Ectodermal cell (in vitro differentiated cells): Measurements from ENCODE around the gene KLHDC3.
A peak's percentile ranks its signal among the peaks of the same experiment; 100 is the strongest.

Source experiments
- H3K27ac ChIP-seq: 2 replicates; pipeline ENCODE4 v1.7.0; 2013; ENCODE audit warnings: mild to moderate bottlenecking, low read depth, low read length; ENCODE audit not compliant: insufficient read depth, poor library complexity, severe bottlenecking
- H3K27me3 ChIP-seq: 2 replicates; pipeline ENCODE4 v1.7.0; 2013; ENCODE audit warnings: mild to moderate bottlenecking, low read length; ENCODE audit not compliant: insufficient read depth, control insufficient read depth, poor library complexity, severe bottlenecking
- H3K36me3 ChIP-seq: one replicate; pipeline ENCODE4 v1.7.0; 2013; ENCODE audit warnings: low read length; ENCODE audit not compliant: control insufficient read depth, insufficient read depth
- H3K4me1 ChIP-seq: one replicate; pipeline ENCODE4 v1.7.0; 2013; ENCODE audit warnings: low read length; ENCODE audit not compliant: control insufficient read depth, insufficient read depth
- H3K4me3 ChIP-seq: 2 replicates; pipeline ENCODE4 v1.7.0; 2013; ENCODE audit warnings: low read depth, low read length, control low read depth; ENCODE audit not compliant: insufficient read depth
- H3K9me3 ChIP-seq: 2 replicates; pipeline ENCODE4 v1.7.0; 2013; ENCODE audit warnings: mild to moderate bottlenecking, low read length, moderate library complexity; ENCODE audit not compliant: control insufficient read depth
- WGBS, 2 experiments: methylation state at CpG; one replicate each; pipeline ENCODE4 v1.1.7; 2013; ENCODE audit warnings: missing lambda C conversion rate in 2 of 2; 5-methylcytosine and 5-hydroxymethylcytosine counted together

Gene KLHDC3

GRCh38 chr6:43012364-43012763 lies 1.7 kb upstream of the KLHDC3 start:
- Histone ChIP-seq H3K4me3 (peak overlapping the region; percentile 85), H3K36me3 (peaks cover 19% of the 10 kb centered on the region), H3K27ac (no peak overlapping the region), H3K4me1 (peaks cover 14% of the 10 kb centered on the region), H3K27me3 (no peaks in the 10 kb centered on the region), H3K9me3 (no peaks in the 10 kb centered on the region)
- 91 to 94% methylated on average over 6 of the region's 6 CpGs for WGBS, 2 experiments

GRCh38 chr6:43013097-43013842 lies 779 bp upstream of the KLHDC3 start:
- Histone ChIP-seq H3K27ac (peak overlapping the region; percentile 42), H3K27me3 (no peaks in the 10 kb centered on the region), H3K4me1 (peaks cover 14% of the 10 kb centered on the region), H3K4me3 (peak overlapping the region; percentile 85), H3K9me3 (no peaks in the 10 kb centered on the region), H3K36me3 (peaks cover 20% of the 10 kb centered on the region)
- 9% methylated on average over 25 of the region's 25 CpGs for WGBS, 2 experiments

DNA sequence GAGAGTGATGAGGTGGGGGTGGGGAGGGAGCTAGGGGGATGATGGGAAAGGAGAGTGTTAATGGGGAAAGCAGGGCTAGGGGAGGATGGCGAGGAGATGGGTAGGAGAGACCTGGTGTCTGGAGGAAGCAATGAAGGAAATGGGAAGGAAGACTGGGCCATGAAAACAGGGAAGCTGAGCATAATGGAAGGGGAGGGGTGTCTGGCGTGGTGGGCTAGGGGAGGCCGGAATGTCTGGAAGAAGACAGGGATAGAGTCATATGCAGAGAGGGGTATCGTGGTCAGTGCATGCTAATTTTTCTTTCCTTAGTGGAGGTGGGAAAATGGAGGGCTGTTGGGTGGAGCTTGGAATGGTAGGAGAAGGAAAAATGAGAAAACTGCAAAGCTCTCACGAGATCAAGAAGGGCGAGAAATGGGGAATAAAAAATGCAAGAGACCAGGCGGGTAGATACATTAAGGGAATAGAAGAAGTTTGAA lies 423 bp downstream of the KLHDC3 start:
- H3K4me3 ChIP-seq = peak overlapping the region; percentile 85
- H3K27me3 ChIP-seq = no peaks in the 10 kb centered on the region
- WGBS, 2 experiments = 6% methylated on average over 7 of the region's 7 CpGs
- H3K36me3 ChIP-seq = peaks cover 22% of the 10 kb centered on the region
- H3K27ac ChIP-seq = peak overlapping the region; percentile 80
- H3K4me1 ChIP-seq = peaks cover 14% of the 10 kb centered on the region
- no peaks in the 10 kb centered on the region for H3K9me3 ChIP-seq

DNA sequence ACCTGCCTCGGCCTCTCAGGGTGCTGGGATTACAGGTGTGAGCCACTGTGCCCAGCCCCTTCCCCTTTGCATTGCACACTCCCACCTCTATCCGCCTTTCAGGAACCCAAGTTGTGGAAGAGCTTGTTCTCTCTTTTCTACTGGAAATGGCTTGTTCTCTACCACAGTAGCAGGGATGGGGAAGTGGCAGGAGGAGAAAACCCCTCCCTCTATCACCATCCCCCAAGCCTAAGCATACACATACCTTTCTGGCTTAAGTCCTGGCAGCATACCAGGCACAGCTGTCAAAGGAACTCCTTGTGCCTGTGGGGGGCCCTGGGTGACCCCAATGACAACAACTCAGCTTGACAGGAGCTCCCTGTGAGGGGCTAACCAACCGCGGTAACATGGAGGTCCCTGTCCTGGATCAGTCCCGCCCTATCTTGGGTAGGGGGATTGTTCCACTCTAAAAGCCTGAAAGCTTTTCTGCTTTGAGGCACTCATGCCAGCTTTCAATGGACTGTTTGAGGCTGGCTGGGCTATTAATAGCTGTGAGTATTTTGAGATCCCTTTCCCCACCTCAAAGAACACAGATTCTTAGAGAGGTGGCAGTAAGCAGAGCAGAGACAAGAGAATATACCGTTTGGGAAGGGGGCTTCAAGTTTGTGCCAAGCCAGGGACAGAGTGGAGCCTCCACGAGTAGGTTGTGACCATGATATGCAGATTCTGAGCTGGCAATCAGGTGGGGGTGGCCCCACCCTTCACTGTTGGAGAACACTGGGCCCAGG lies 2.3 kb downstream of the KLHDC3 start:
- WGBS, 2 experiments = 83 to 88% methylated on average over 7 of the region's 7 CpGs
- peaks cover 20% of the 10 kb centered on the region for H3K36me3 ChIP-seq
- no peak overlapping the region for H3K4me3 ChIP-seq
- H3K4me1 ChIP-seq = peaks cover 19% of the 10 kb centered on the region
- no peaks in the 10 kb centered on the region for H3K9me3 ChIP-seq
- no peak overlapping the region for H3K27ac ChIP-seq
- no peaks in the 10 kb centered on the region for H3K27me3 ChIP-seq

DNA sequence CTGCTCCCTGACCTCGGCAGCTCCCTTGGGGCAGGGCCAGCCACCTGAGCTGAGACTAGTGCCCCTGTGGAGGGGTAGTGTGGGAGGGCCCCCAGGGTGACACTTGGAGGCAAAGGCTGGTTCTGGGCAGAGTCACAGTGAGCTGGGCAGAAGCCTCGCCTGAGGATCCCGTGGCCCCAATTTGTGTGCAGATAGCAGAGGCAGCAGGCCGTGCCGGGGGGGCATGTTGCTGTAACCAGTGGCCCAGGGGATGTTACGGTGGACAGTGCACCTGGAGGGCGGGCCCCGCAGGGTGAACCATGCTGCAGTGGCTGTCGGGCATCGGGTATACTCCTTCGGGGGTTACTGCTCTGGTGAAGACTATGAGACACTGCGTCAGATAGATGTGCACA lies 2.9 kb downstream of the KLHDC3 start:
- Histone ChIP-seq H3K4me3 (no peak overlapping the region), H3K36me3 (peaks cover 17% of the 10 kb centered on the region), H3K4me1 (peaks cover 19% of the 10 kb centered on the region), H3K9me3 (no peaks in the 10 kb centered on the region), H3K27me3 (no peaks in the 10 kb centered on the region), H3K27ac (no peak overlapping the region)
- WGBS, 2 experiments = 95 to 96% methylated on average over 12 of the region's 12 CpGs

DNA sequence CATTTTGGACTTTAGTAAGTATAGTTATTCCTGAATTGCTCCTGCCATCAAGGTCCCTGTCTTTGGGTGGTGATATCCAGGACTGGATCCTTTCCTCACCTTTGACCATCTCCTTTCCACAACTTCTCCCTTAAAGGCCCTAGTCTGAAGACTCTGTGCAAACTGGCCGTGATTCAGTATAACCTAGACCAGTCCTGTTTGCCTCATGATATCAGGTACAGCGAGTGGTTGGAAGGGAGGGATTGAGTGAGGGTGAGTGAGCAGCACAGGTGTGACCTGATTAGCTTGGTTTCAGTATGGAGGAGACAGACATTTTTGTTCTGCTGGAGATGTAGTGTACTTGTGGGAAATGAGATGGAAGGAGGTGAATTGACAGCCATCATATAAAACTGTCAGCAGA lies 5.1 kb downstream of the KLHDC3 start:
- 93 to 97% methylated on average over 2 of the region's 2 CpGs for WGBS, 2 experiments
- Histone ChIP-seq H3K27ac (no peak overlapping the region), H3K36me3 (peaks cover 19% of the 10 kb centered on the region)

GRCh38 chr6:43020052-43020705 lies 6.1 kb downstream of the KLHDC3 start:
- Histone ChIP-seq H3K36me3 (peaks cover 29% of the 10 kb centered on the region), H3K4me3 (no peak overlapping the region), H3K27ac (no peak overlapping the region), H3K27me3 (no peaks in the 10 kb centered on the region), H3K4me1 (peaks cover 6% of the 10 kb centered on the region), H3K9me3 (no peaks in the 10 kb centered on the region)
- WGBS, 2 experiments = 92 to 95% methylated on average over 3 of the region's 3 CpGs

More for the DNA sequence above, 5.1 kb downstream of the KLHDC3 start:
- Histone ChIP-seq H3K4me1 (peaks cover 10% of the 10 kb centered on the region), H3K9me3 (no peaks in the 10 kb centered on the region), H3K4me3 (no peak overlapping the region), H3K27me3 (no peaks in the 10 kb centered on the region)

DNA sequence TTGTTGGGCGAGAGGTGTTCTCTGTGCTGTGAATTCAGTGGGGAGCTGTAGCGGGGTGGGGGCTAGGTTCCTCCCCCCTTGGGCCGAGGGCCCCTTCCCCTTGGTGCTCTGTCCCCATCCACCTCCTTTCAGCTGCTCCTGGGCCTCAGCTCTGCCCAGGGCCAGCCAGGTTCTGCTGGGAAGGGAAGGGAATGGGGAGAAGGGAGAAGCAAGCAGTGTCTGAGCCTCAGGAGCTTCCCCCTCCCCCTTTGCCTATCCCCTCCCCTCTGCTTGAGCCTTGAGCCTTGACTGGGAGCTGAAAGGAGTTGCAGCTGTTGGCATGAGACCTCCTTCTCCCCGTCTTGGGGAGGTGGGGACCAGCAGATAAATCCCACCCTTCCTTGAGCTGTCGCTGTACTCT lies 6.8 kb downstream of the KLHDC3 start:
- 57 to 74% methylated on average over 4 to 5 of the region's 5 CpGs for WGBS, 2 experiments
- Histone ChIP-seq H3K27ac (no peak overlapping the region), H3K27me3 (no peaks in the 10 kb centered on the region), H3K4me3 (peak overlapping the region; percentile 90), H3K36me3 (peaks cover 33% of the 10 kb centered on the region), H3K4me1 (peaks cover 5% of the 10 kb centered on the region), H3K9me3 (no peaks in the 10 kb centered on the region)

DNA sequence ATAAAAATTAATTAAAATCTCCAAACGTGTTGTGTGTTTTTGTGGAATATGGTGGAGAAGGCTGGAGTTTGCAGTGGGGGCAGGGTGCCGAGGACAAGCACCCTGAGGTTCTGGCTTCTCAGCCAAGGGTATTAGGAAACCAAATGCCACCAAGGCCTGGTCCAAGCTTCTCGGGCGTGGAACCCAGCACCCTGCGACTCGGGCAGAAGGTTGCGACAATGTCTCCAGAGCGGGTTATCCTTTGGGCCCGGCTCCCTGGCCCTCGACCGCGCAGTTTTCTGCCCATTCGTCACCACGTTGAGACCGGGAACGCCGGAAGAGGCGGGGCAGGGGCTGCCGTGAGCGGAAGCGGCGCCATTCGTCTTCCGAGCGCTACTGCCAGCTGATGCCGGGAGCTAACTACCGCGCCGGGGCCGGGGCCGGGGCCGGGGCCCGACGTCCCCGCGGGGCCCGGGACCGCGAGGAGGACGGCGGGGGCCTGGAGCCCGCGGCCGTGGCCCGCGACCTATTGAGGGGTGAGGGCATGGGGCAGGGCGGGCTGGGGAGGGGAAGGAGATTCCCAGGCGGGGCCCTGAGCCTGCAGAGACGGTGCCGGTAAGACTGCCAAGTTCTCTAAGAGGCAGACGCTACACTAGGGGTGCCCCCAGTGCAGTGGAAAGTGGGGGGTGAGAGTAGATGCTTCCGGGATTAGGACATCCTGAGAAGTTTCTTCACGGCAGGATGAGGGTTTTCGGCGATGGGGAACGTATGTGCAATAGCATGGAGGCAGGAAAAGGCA lies 7.4 kb downstream of the KLHDC3 start, which contains the start of gene RRP36:
TSS of gene RRP36 (plus strand) at position 354 of the 778 bp plus-strand sequence. CDS start at position 386, 32 bp downstream.
- 2% methylated on average over 56 of the region's 56 CpGs for WGBS, 2 experiments
- peak within 1 kb of the TSS; percentile 90 for H3K4me3 ChIP-seq
- H3K4me1 ChIP-seq = peaks cover 5% of the 10 kb centered on the region
- H3K36me3 ChIP-seq = peaks cover 36% of the 10 kb centered on the region
- H3K27me3 ChIP-seq = no peaks in the 10 kb centered on the region
- no peak within 1 kb of the TSS for H3K27ac ChIP-seq
- no peaks in the 10 kb centered on the region for H3K9me3 ChIP-seq
